ENCODE measurements around the gene SYT8. TPM values are rescaled to one million over a fixed set of nuclear protein-coding genes. Genes with fewer than 3 reads are reported as not detected.

SYT8 gene
- total RNA-seq, 1 experiment from 2014 or later, result not detected

DNA sequence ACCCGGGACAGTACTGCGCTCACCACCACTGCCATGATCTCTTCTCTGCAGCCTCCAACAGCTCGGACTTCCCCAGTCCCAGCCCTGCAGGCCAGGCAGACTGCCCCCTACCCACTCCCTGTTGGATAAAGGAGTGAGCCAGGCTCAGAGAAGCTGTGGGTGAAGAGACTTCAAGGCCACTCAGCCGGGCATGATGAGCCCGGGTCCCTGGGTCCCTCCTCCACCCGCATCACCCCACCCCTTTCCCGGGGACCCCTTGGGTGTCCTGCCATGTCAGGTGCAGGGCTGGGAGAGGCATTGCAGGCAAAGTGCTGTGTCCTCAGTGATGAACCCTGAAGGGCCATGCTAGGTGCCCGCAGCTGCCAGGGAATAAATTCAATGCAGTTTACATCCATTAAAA lies 32.6 kb downstream of the SYT8 start:
- Histone ChIP-seq H3T11ph (ENCODE audit: low read length) (no peak overlapping the region), H4K91ac (ENCODE audit: insufficient read length, low read depth, low read length) (no peak overlapping the region), H3K79me2 (ENCODE audit: insufficient read depth, low read length) (no peaks in the 10 kb centered on the region), H3K4me1 (ENCODE audit: insufficient read depth, low read length) (peaks cover 3% of the 10 kb centered on the region; the same call in 1 of the 2 replicates), H3K9me3 (ENCODE audit: control insufficient read depth, low read depth, low read length) (no peaks in the 10 kb centered on the region), H4K5ac (ENCODE audit: insufficient read length, low read depth, low read length) (no peak overlapping the region), H3K14ac (ENCODE audit: insufficient read depth, low read length) (no peak overlapping the region), H3K18ac (ENCODE audit: insufficient read length, low read depth, low read length) (no peak overlapping the region), H2BK12ac (ENCODE audit: insufficient read length, low read depth, low read length) (no peak overlapping the region), H4K20me1 (ENCODE audit: control insufficient read depth, insufficient read depth, insufficient read length) (no peaks in the 10 kb centered on the region), H2BK5ac (ENCODE audit: insufficient read length, low read length) (no peak overlapping the region), H2BK15ac (ENCODE audit: low read depth, low read length) (no peak overlapping the region), H3K9ac (ENCODE audit: extremely low read depth, insufficient read length, low read length) (no peak overlapping the region), H3K27ac (ENCODE audit: insufficient read length, low read depth, low read length) (no peak overlapping the region), H4K8ac (replicated peaks; ENCODE audit: insufficient read length, low read depth, low read length) (no peak overlapping the region), H3K4ac (ENCODE audit: low read depth, low read length) (no peak overlapping the region), H2BK120ac (ENCODE audit: low read depth, low read length, poor library complexity, severe bottlenecking) (no peak overlapping the region), H3K56ac (ENCODE audit: insufficient read length, low read depth, low read length) (no peak overlapping the region), H2AFZ (ENCODE audit: low read length) (no peak overlapping the region), H3K23me2 (ENCODE audit: insufficient read length, low read depth, low read length, poor library complexity, severe bottlenecking) (no peaks in the 10 kb centered on the region), H3K23ac (ENCODE audit: insufficient read length, low read depth, low read length) (no peak overlapping the region), H2AK5ac (ENCODE audit: insufficient read length, low read length) (no peak overlapping the region), H2BK20ac (ENCODE audit: low read depth, low read length, poor library complexity, severe bottlenecking) (no peak overlapping the region), H3K79me1 (ENCODE audit: insufficient read depth, low read depth, low read length, poor library complexity, severe bottlenecking) (no peaks in the 10 kb centered on the region), H3K4me2 (ENCODE audit: insufficient read depth, insufficient read length, low read length) (no peak overlapping the region), H3K27me3 (ENCODE audit: insufficient read depth, low read length) (no peaks in the 10 kb centered on the region)
- Mint-ChIP-seq H3K9me3 (no peaks in the 10 kb centered on the region; a peak in 1 of 5 replicates), H3K4me3 (no peak overlapping the region), H3K27me3 (ENCODE audit: low read depth) (peaks cover 29% of the 10 kb centered on the region), H3K36me3 (ENCODE audit: insufficient read depth in 1 of 3, low read depth in 3 of 3) (no peaks in the 10 kb centered on the region), H3K27ac (no peak overlapping the region), H3K4me1 (peaks cover 7 to 15% of the 10 kb centered on the region in 2 experiments)
- TF ChIP-seq, protein P1, sequence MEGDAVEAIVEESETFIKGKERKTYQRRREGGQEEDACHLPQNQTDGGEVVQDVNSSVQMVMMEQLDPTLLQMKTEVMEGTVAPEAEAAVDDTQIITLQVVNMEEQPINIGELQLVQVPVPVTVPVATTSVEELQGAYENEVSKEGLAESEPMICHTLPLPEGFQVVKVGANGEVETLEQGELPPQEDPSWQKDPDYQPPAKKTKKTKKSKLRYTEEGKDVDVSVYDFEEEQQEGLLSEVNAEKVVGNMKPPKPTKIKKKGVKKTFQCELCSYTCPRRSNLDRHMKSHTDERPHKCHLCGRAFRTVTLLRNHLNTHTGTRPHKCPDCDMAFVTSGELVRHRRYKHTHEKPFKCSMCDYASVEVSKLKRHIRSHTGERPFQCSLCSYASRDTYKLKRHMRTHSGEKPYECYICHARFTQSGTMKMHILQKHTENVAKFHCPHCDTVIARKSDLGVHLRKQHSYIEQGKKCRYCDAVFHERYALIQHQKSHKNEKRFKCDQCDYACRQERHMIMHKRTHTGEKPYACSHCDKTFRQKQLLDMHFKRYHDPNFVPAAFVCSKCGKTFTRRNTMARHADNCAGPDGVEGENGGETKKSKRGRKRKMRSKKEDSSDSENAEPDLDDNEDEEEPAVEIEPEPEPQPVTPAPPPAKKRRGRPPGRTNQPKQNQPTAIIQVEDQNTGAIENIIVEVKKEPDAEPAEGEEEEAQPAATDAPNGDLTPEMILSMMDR (conservative IDR thresholded peaks at IDR 0.05), result no peak
- DNase-seq, result no peak
- no CpG with 5 or more reads among the region's 8 CpGs for WGBS (ENCODE audit: extremely low coverage, insufficient read length, low lambda C conversion rate)

Data from H9 (cell line).